GM23338 (cell line): ENCODE measurements around the gene CMTM2. TPM values are rescaled to one million over a fixed set of nuclear protein-coding genes. Genes with fewer than 3 reads are reported as not detected.

Experiments
- ATAC-seq: fragments of 200-7000 bp; cut with Tn5 transposase; 3 replicates; pipeline ENCODE4 v1.9.1; 2020
- DNase-seq: peaks from one replicate; pipeline ENCODE4 v3.0.0-alpha.2; 2015; ENCODE audit warnings: low spot score
- H2AFZ ChIP-seq: fragments of 200-600 bp; sonication (generic); 2 replicates; pipeline ENCODE4 v1.8.0; 2016; ENCODE audit warnings: antibody characterized with exemption, mild to moderate bottlenecking, moderate library complexity
- H3F3A ChIP-seq: fragments of 200-600 bp; sonication (generic); replicated peaks from 2 replicates; pipeline ENCODE4 v1.8.0; 2017; ENCODE audit warnings: antibody characterized with exemption, mixed run types, low read depth
- H3K27ac ChIP-seq: fragments of 200-600 bp; sonication (generic); 2 replicates; pipeline ENCODE4 v1.6.1; 2016; ENCODE audit warnings: low read depth
- H3K27me3 ChIP-seq: fragments of 200-600 bp; sonication (generic); 2 replicates; pipeline ENCODE4 v1.8.0; 2016; ENCODE audit warnings: mild to moderate bottlenecking, mixed run types, moderate library complexity; ENCODE audit not compliant: insufficient read depth
- H3K36me3 ChIP-seq: fragments of 200-600 bp; sonication (generic); 2 replicates; pipeline ENCODE4 v1.8.0; 2016; ENCODE audit warnings: mild to moderate bottlenecking; ENCODE audit not compliant: insufficient read depth
- H3K4me1 ChIP-seq: fragments of 200-600 bp; sonication (generic); 2 replicates; pipeline ENCODE4 v1.8.0; 2016; ENCODE audit warnings: mild to moderate bottlenecking, moderate library complexity; ENCODE audit not compliant: insufficient read depth
- H3K4me2 ChIP-seq: fragments of 200-600 bp; sonication (generic); 2 replicates; pipeline ENCODE4 v1.7.1; 2017; ENCODE audit warnings: mixed run types
- H3K4me3 ChIP-seq: fragments of 200-600 bp; sonication (generic); 2 replicates; pipeline ENCODE4 v1.6.1; 2016; ENCODE audit warnings: mixed run types
- H3K79me2 ChIP-seq: fragments of 200-600 bp; sonication (generic); replicated peaks from 2 replicates; pipeline ENCODE4 v1.8.0; 2017; ENCODE audit warnings: mild to moderate bottlenecking; ENCODE audit not compliant: insufficient read depth
- H3K9me2 ChIP-seq: fragments of 200-600 bp; sonication (generic); 2 replicates; pipeline ENCODE4 v1.8.0; 2017; ENCODE audit not compliant: insufficient read depth
- H4K20me1 ChIP-seq: fragments of 200-600 bp; sonication (generic); replicated peaks from 2 replicates; pipeline ENCODE4 v1.8.0; 2017; ENCODE audit warnings: mild to moderate bottlenecking; ENCODE audit not compliant: insufficient read depth
- H3K27ac Mint-ChIP-seq: 2 replicates; pipeline ENCODE4 v1.8.0; 2020; ENCODE audit warnings: inconsistent platforms, mild to moderate bottlenecking, moderate library complexity, mixed read lengths
- H3K27me3 Mint-ChIP-seq: 3 replicates; pipeline ENCODE4 v1.8.0; 2022; ENCODE audit warnings: low read depth, mild to moderate bottlenecking, moderate library complexity, mixed read lengths, inconsistent platforms; ENCODE audit not compliant: insufficient read depth, poor library complexity
- H3K36me3 Mint-ChIP-seq: 3 replicates; pipeline ENCODE4 v1.8.0; 2021; ENCODE audit warnings: low read depth, mild to moderate bottlenecking, inconsistent platforms, moderate library complexity, mixed read lengths
- H3K4me1 Mint-ChIP-seq: 3 replicates; pipeline ENCODE4 v1.8.0; 2020; ENCODE audit warnings: mild to moderate bottlenecking, inconsistent platforms, mixed read lengths
- H3K4me3 Mint-ChIP-seq: 3 replicates; pipeline ENCODE4 v1.8.0; 2021; ENCODE audit warnings: moderate library complexity, mild to moderate bottlenecking, inconsistent platforms, mixed read lengths
- H3K9me3 Mint-ChIP-seq: 3 replicates; pipeline ENCODE4 v1.8.0; 2020; ENCODE audit warnings: moderate library complexity, mild to moderate bottlenecking, inconsistent platforms, mixed read lengths
- CTCF ChIP-seq, 2 experiments: fragments of 200-600 bp in 1 of 2; sonication (generic) in 1 of 2; conservative IDR thresholded peaks; 2 replicates each; pipeline versions ENCODE4 v1.5.1 to v1.6.1; 2016 to 2017; ENCODE audit warnings: antibody characterized with exemption in 2 of 2, low read depth in 2 of 2, mild to moderate bottlenecking in 2 of 2, moderate library complexity in 1 of 2
- EZH2 ChIP-seq: fragments of 200-600 bp; sonication (generic); IDR thresholded peaks from one replicate; pipeline ENCODE4 v1.8.0; 2017; ENCODE audit warnings: antibody characterized with exemption, mild to moderate bottlenecking, low read depth; ENCODE audit not compliant: unreplicated experiment
- EZH2phosphoT487 ChIP-seq: fragments of 200-600 bp; sonication (generic); IDR thresholded peaks from one replicate; pipeline ENCODE4 v1.8.1; 2018; ENCODE audit warnings: antibody characterized with exemption; ENCODE audit not compliant: unreplicated experiment
- NANOG ChIP-seq: IDR thresholded peaks from 2 replicates; pipeline ENCODE4 v1.6.1; 2016; ENCODE audit warnings: antibody characterized with exemption, borderline replicate concordance
- POLR2AphosphoS5 ChIP-seq: IDR thresholded peaks from 2 replicates; pipeline ENCODE4 v1.6.1; 2016; ENCODE audit warnings: antibody characterized with exemption, low read depth
- REST ChIP-seq: IDR thresholded peaks from one replicate; pipeline ENCODE4 v1.6.1; 2018; ENCODE audit warnings: antibody characterized with exemption; ENCODE audit not compliant: unreplicated experiment
- ZNF114 ChIP-seq: fragments of 250-450 bp; sonication (Bioruptor Pico); IDR thresholded peaks from 2 replicates; pipeline ENCODE4 v1.5.0; 2020; ENCODE audit warnings: mild to moderate bottlenecking, moderate library complexity
- ZNF462 ChIP-seq: fragments of 250-450 bp; sonication (Bioruptor Pico); IDR thresholded peaks from 2 replicates; pipeline ENCODE4 v1.5.0; 2020; ENCODE audit warnings: mild to moderate bottlenecking, moderate library complexity
- polyA plus RNA-seq: library from polyadenylated mRNA; unstranded; fragments of >200 nt; fragmentation: Nextera tagmentation; extraction: Ambion mirVana; gene quantifications from 2 replicates; pipeline ENCODE4 v1.2.1, GENCODE V29; 2016
- total RNA-seq: library from RNA; depleted of rRNA; stranded (reverse); fragments of >200 nt; shearing (Covaris generic); gene quantifications from 2 replicates; pipeline ENCODE4 v1.2.3, GENCODE V29; 2014

Gene CMTM2
- total and polyA plus RNA-seq, 2 experiments from 2014 or later, result not detected

DNA sequence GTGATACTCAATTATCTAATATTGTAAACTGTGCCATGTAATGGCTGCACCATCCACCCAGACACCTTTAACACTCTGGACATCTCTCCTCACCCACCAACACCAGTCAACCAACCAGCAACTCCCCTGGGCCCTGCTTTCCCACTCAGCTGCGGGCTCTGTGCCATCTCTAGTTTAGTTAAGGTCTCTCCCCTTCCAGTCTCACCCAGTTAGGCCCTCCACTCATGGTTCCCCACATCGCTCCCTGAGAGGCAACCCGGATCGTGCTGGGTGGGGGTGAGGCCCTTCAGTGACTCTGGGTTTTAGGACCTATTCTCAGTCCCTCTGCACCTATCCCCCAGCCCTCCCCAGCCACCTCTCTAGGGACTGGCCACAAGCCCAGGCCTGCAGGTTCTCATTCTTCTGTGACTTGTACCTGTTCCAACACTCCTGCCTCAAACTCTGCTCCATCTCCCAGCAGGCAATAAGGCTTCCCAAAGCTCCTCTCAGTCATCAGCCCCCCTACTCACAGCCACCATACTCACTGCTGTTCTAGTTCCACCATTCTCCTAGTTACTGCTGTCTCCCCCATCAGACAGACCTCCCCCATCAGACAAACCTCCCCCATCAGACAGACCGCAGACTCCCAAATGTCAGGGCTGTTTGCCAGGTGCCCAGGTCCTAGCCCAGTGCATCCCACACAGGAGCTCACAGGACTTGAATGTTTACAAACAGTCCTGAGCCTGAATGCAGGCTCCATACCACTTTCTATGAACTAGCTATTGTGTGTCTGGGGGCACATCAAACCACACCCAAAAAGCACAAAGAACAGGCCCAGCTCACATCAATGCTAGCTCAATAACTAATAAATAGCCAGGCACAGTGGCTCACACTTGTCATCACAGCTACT lies 31.9 kb upstream of the CMTM2 start:
- peaks cover 6% of the 10 kb centered on the region; the same call in 1 of the 2 replicates for H3K27me3 ChIP-seq
- Mint-ChIP-seq H3K36me3 (peaks cover under 1% of the 10 kb centered on the region; the same call in 2 of the 3 replicates), H3K27me3 (peaks cover 20% of the 10 kb centered on the region), H3K9me3 (peaks cover 4% of the 10 kb centered on the region; the same call in 2 of the 3 replicates), H3K4me1 (peaks cover 22% of the 10 kb centered on the region), H3K4me3 (no peak overlapping the region), H3K27ac (no peak overlapping the region)
- H3K4me1 ChIP-seq, result peaks cover 13% of the 10 kb centered on the region
- TF ChIP-seq EZH2 (no peak), NANOG (no peak), EZH2phosphoT487 (no peak), POLR2AphosphoS5 (no peak), ZNF114 (CRISPR knock-in tag) (no peak), CTCF (conservative IDR thresholded peaks at IDR 0.05; ENCODE audit: low read depth in 2 of 2) (no peak), ZNF462 (no peak), REST (no peak)
- H3F3A ChIP-seq, result peaks cover 20% of the 10 kb centered on the region; the same call in 1 of the 2 replicates
- no peak overlapping the region for H3K4me2 ChIP-seq
- no peak overlapping the region for H2AFZ ChIP-seq
- ATAC-seq (no peak), DNase-seq (no peak)
- H3K27ac ChIP-seq, result no peak overlapping the region
- H3K9me2 ChIP-seq, result no peaks in the 10 kb centered on the region
- no peaks in the 10 kb centered on the region for H3K79me2 ChIP-seq
- H3K4me3 ChIP-seq, result no peak overlapping the region
- H3K36me3 ChIP-seq, result no peaks in the 10 kb centered on the region
- no peaks in the 10 kb centered on the region for H4K20me1 ChIP-seq
